HepG2 (cell line): Measurements from ENCODE around the gene RERE. TPM values are rescaled to one million over a fixed set of nuclear protein-coding genes. Genes with fewer than 3 reads are reported as not detected.

Experiments
- ATAC-seq: fragments of 200-7000 bp; cut with Tn5 transposase; 3 replicates; pipeline ENCODE4 v1.9.1; 2020; ENCODE audit warnings: mild to moderate bottlenecking, moderate library complexity
- BruUV-seq: library from RNA; stranded (reverse); fragments of 400-500 nt; replicated peaks from 2 replicates; lab custom pipeline; 2021; lab: Mats Ljungman, UMichigan
- CTCF ChIA-PET: fragments of 300-600 bp; formaldehyde crosslinking; extraction: SDS; loops from one replicate; lab custom pipeline; 2021; ENCODE audit warnings: low total read pairs, inconsistent platforms, low intra/inter-chr PET ratio; lab: Yijun Ruan, JAX
- POLR2A ChIA-PET: fragments of 350-600 bp; sonication (Branson Sonifier 250); formaldehyde crosslinking; loops from one replicate; lab custom pipeline; 2020; ENCODE audit warnings: antibody characterized with exemption, inconsistent platforms; lab: Yijun Ruan, JAX
- DNase-seq: peaks from one replicate; pipeline ENCODE4 v3.0.0-alpha.2; 2015; ENCODE audit warnings: low spot score
- FAIRE-seq: peaks from 3 replicates; lab custom pipeline; 2011; peaks lifted over from hg19 to GRCh38; lab: Jason Lieb, UNC
- H2AFZ ChIP-seq: one replicate; pipeline ENCODE4 v1.6.1; 2011; ENCODE audit warnings: low read length, inconsistent platforms
- H3K27ac ChIP-seq: fragments of 300-600 bp; 3 replicates; pipeline ENCODE4 v1.8.0; 2011; ENCODE audit warnings: mixed run types, mild to moderate bottlenecking, mixed read lengths, low read length, inconsistent platforms; ENCODE audit not compliant: insufficient read depth; ENCODE audit errors: extremely low read length
- H3K27me3 ChIP-seq, 2 experiments: fragments of 200-600 bp in 1 of 2; 2 replicates in 1 of 2; 3 replicates in 1 of 2; pipeline versions ENCODE4 v1.6.0 to v1.8.0; 2011; ENCODE audit warnings: low read length in 2 of 2, mild to moderate bottlenecking in 2 of 2, moderate library complexity in 2 of 2, inconsistent platforms in 1 of 2; ENCODE audit not compliant: insufficient read depth in 2 of 2, control insufficient read depth in 1 of 2
- H3K36me3 ChIP-seq, 2 experiments: fragments of 200-600 bp in 1 of 2; replicated peaks in 1 of 2; 2 replicates in 1 of 2; 3 replicates in 1 of 2; pipeline versions ENCODE4 v1.5.1 to v1.8.0; 2011; ENCODE audit warnings: low read length in 2 of 2, inconsistent platforms in 1 of 2; ENCODE audit not compliant: insufficient read depth in 2 of 2, control insufficient read depth in 1 of 2
- H3K4me1 ChIP-seq: 2 replicates; pipeline ENCODE4 v1.5.1; 2012; ENCODE audit warnings: low read length, inconsistent platforms; ENCODE audit not compliant: insufficient read depth
- H3K4me2 ChIP-seq: 2 replicates; pipeline ENCODE4 v1.6.0; 2011; ENCODE audit warnings: low read depth, low read length, inconsistent platforms
- H3K4me3 ChIP-seq, 3 experiments: fragments of 200-600 bp in 1 of 3; sonication (generic), shearing (Covaris generic) in 1 of 3; replicated peaks in 1 of 3; 2 replicates each; pipeline ENCODE4 v1.5.1; 2011 to 2016; ENCODE audit warnings: low read length in 3 of 3, inconsistent platforms in 2 of 3, low read depth in 2 of 3, mild to moderate bottlenecking in 2 of 3, control low read depth in 1 of 3, mixed read lengths in 1 of 3; ENCODE audit not compliant: insufficient read depth in 1 of 3
- H3K79me2 ChIP-seq: one replicate; pipeline ENCODE4 v1.6.1; 2011; ENCODE audit warnings: low read length, inconsistent platforms; ENCODE audit not compliant: insufficient read depth
- H3K9ac ChIP-seq: 2 replicates; pipeline ENCODE4 v1.6.0; 2011; ENCODE audit warnings: mild to moderate bottlenecking, low read depth, low read length, inconsistent platforms; ENCODE audit not compliant: insufficient read depth
- H3K9me3 ChIP-seq: 2 replicates; pipeline ENCODE4 v1.5.1; 2012; ENCODE audit warnings: mild to moderate bottlenecking, low read length
- H4K20me1 ChIP-seq: 2 replicates; pipeline ENCODE4 v1.6.0; 2011; ENCODE audit warnings: inconsistent platforms, mild to moderate bottlenecking, low read length, moderate library complexity; ENCODE audit not compliant: insufficient read depth
- AGO2 ChIP-seq: fragments of 200-400 bp; formaldehyde crosslinking; optimal IDR thresholded peaks from 2 replicates; pipeline ENCODE3; 2017; ENCODE audit warnings: mild to moderate bottlenecking, low read depth, low read length, moderate library complexity
- ZMYM3 ChIP-seq: sonication (generic); formaldehyde crosslinking; IDR thresholded peaks from 2 replicates; pipeline ENCODE4 v1.5.1; 2020; ENCODE audit warnings: mild to moderate bottlenecking, missing genetic modification reagents
- WGBS: methylation state at CpG from one replicate; pipeline ENCODE4 v1.1.6; 2017; ENCODE audit warnings: low lambda C conversion rate; 5-methylcytosine and 5-hydroxymethylcytosine counted together
- in situ Hi-C: cut with HindIII; loops from 2 replicates; pipeline ENCODE4 v1.10.0; 2017; ENCODE audit warnings: low pct_unique_long_range_greater_than_20kb; ENCODE audit not compliant: extremely low pct_ligation_motif_present
- intact Hi-C: fragments of 100-400 bp; cut with micrococcal nuclease; formaldehyde crosslinking; loops from one replicate; pipeline ENCODE4 v1.10.0; 2022; ENCODE audit not compliant: unreplicated experiment
- polyA plus RNA-seq, 8 experiments: library from polyadenylated mRNA; depleted of rRNA in 3 of 8; stranded (reverse) in 7 of 8; unstranded in 1 of 8; fragments of >200 nt; fragmentation: Illumina TruSeq in 4 of 8; extraction: Trizol in 4 of 8; gene quantifications; 2 replicates each; pipeline versions ENCODE4 v1.2.1 to v1.2.3, GENCODE V29; 2011 to 2016; ENCODE audit warnings: low read depth in 4 of 8, missing spikeins in 1 of 8, mixed read lengths in 1 of 8; ENCODE audit not compliant: insufficient read depth in 1 of 8
- total RNA-seq, 5 experiments: library from RNA; depleted of rRNA; stranded (reverse); fragments of >200 nt; fragmentation: Illumina TruSeq; extraction: Trizol; gene quantifications; 2 replicates each; pipeline ENCODE4 v1.2.3, GENCODE V29; 2016; ENCODE audit warnings: low read depth in 1 of 5
- TF ChIP-seq, protein P1 (sequence below): sonication (generic); formaldehyde crosslinking; IDR thresholded peaks from 2 replicates; pipeline ENCODE4 v1.5.1; 2020; ENCODE audit warnings: missing genetic modification reagents, mild to moderate bottlenecking, borderline replicate concordance
- TF ChIP-seq, protein P2 (sequence below): sonication (generic); formaldehyde crosslinking; IDR thresholded peaks from 2 replicates; pipeline ENCODE4 v1.5.1; 2020; ENCODE audit warnings: missing genetic modification reagents, mild to moderate bottlenecking, borderline replicate concordance

The RERE gene
- total and polyA plus RNA-seq, 2 of the 13 experiments (the other 11 are each of a cell fraction or from before 2014, with no cell fraction given) = 18.3 to 21.9 TPM

DNA sequence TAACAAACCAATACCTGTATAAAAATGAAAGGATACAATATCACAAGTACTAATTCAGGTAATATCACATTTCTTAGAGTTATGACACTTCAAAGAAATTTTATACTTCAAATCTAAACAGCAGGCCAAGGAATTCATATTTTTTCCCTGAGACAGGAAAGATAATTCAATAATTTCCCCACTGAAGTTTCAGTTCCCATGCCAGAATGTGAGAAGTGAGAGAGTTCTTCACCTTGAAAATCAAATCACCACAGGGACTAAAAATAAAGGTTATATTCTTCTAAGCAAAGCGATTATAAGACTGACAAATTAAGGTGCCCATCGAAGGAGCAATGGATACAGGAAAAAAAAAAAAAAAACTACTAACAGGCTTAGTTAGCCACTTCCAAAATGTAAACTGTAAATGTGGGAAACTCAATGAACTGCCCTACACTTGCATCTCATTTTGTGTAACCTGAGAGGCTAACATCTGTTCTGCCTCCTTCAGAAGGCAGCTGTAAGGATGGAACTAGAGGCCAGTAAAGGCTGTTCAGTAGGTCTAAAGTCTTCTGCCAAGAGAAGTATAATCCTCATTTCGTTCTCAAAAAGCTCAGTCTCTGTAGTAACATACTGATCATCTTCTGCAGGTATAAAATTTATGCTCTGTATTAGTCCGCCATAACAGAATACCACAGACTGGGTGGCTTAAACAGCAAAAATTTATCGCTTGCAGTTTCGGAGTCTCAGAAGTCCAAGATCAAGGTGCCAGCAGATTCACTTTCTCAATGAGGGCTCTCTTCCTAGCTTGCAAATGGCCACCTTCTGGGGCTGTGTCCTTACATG, 127.8 kb downstream of the RERE start:
- CTCF ChIA-PET = no interaction called here
- Histone ChIP-seq H3K9me3 (no peaks in the 10 kb centered on the region), H3K36me3 (peaks cover 2 to 6% of the 10 kb centered on the region in 2 experiments; a peak in 2 of 5 replicates), H3K4me1 (peaks cover 62% of the 10 kb centered on the region), H3K9ac (no peak overlapping the region), H3K4me3 (no peak overlapping the region), H3K79me2 (peaks cover 98% of the 10 kb centered on the region), H3K4me2 (no peak overlapping the region), H2AFZ (no peak overlapping the region), H3K27ac (no peak overlapping the region), H4K20me1 (peaks cover 52% of the 10 kb centered on the region), H3K27me3 (no peaks in the 10 kb centered on the region)
- ATAC-seq = no peak
- FAIRE-seq = no peak
- no peak for DNase-seq
- intact Hi-C loops = no loop called here
- POLR2A ChIA-PET = interaction anchor here (1.0 kb wide), 1 partner anchor 9 kb away, joined by 3 read pairs; no protein-coding TSS in a partner anchor
- 96% methylated on average over 6 of the region's 6 CpGs for WGBS
- BruUV-seq = no TSS peak
- TF ChIP-seq, protein P1, sequence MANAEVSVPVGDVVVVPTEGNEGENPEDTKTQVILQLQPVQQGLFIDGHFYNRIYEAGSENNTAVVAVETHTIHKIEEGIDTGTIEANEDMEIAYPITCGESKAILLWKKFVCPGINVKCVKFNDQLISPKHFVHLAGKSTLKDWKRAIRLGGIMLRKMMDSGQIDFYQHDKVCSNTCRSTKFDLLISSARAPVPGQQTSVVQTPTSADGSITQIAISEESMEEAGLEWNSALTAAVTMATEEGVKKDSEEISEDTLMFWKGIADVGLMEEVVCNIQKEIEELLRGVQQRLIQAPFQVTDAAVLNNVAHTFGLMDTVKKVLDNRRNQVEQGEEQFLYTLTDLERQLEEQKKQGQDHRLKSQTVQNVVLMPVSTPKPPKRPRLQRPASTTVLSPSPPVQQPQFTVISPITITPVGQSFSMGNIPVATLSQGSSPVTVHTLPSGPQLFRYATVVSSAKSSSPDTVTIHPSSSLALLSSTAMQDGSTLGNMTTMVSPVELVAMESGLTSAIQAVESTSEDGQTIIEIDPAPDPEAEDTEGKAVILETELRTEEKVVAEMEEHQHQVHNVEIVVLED (CRISPR knock-in tag) = no peak
- TF ChIP-seq, protein P2, sequence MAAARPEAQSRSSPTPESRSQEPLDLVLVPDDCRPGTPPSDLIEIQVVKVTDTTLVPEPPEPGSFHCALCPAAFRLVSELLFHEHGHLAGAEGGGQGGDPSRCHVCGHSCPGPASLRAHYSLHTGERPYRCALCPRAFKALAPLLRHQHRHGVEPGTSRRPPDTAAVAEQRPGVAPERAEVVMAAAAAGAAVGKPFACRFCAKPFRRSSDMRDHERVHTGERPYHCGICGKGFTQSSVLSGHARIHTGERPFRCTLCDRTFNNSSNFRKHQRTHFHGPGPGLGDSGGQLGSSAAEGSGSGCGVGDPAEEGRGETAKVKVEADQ (CRISPR knock-in tag) = no peak
- no peak for TF ChIP-seq ZMYM3 (CRISPR knock-in tag)
- no peak for TF ChIP-seq AGO2
- in situ Hi-C loops = no loop called here
